Neural cell (in vitro differentiated cells): Measurements from ENCODE around the gene ZWILCH.
"Not testable (repeated sequence)": the region's sequence is repeated elsewhere in the genome, so short reads cannot be mapped to it uniquely, and the experiment has no call there.

Source experiments
- EZH2 ChIP-seq: fragments of 200-600, 300-800 bp; shearing (Covaris generic), sonication (generic); IDR thresholded peaks from 2 replicates; pipeline ENCODE4 v1.6.1; 2014; ENCODE audit warnings: antibody characterized with exemption, low read length, borderline replicate concordance, mild to moderate bottlenecking; ENCODE audit not compliant: insufficient read depth, poor library complexity, severe bottlenecking
- RAD21 ChIP-seq: fragments of 450-650 bp; conservative IDR thresholded peaks from 2 replicates; pipeline ENCODE4 v1.6.1; 2014; ENCODE audit warnings: antibody characterized with exemption, mild to moderate bottlenecking, moderate library complexity

- TF ChIP-seq RAD21, EZH2: not testable (repeated sequence)
These were observed 43.8 kb upstream of the ZWILCH start for GRCh38 chr15:66461294-66461693.
